Naive B cell (primary cell): ENCODE data around the gene NCK2. TPM values are rescaled to one million over a fixed set of nuclear protein-coding genes. Genes with fewer than 3 reads are reported as not detected.

Experiments used
- ATAC-seq, 2 donors: fragments of 150-1000 bp; cut with Tn5 transposase; 2 replicates each; pipeline ENCODE4 v1.10.0; 2021; ENCODE audit warnings: low read depth in 2 of 2, mild to moderate bottlenecking in 2 of 2, moderate library complexity in 2 of 2
- DNase-seq: peaks from one replicate; pipeline ENCODE4 v3.0.0; 2022
- H3K27ac Mint-ChIP-seq, 6 donors: one replicate each; pipeline ENCODE4 v1.8.0; 2020 to 2022; ENCODE audit warnings: mild to moderate bottlenecking in 6 of 6, mixed read lengths in 6 of 6, moderate library complexity in 5 of 6, inconsistent platforms in 2 of 6
- H3K27me3 Mint-ChIP-seq, 3 donors: one replicate each; pipeline ENCODE4 v1.8.0; 2021 to 2022; ENCODE audit warnings: mixed read lengths in 3 of 3, mild to moderate bottlenecking in 1 of 3
- H3K36me3 Mint-ChIP-seq, 2 donors: one replicate each; pipeline ENCODE4 v1.8.0; 2020 to 2022; ENCODE audit warnings: mixed read lengths in 2 of 2, inconsistent platforms in 1 of 2, mild to moderate bottlenecking in 1 of 2
- H3K4me1 Mint-ChIP-seq, 3 donors: one replicate each; pipeline ENCODE4 v1.8.0; 2020 to 2022; ENCODE audit warnings: mixed read lengths in 3 of 3, inconsistent platforms in 1 of 3, mild to moderate bottlenecking in 1 of 3, moderate library complexity in 1 of 3
- H3K4me3 Mint-ChIP-seq, 8 donors: one replicate each; pipeline ENCODE4 v1.8.0; 2020 to 2022; ENCODE audit warnings: mild to moderate bottlenecking in 8 of 8, mixed read lengths in 8 of 8, moderate library complexity in 8 of 8, inconsistent platforms in 2 of 8
- H3K9me3 Mint-ChIP-seq, 7 donors: one replicate each; pipeline ENCODE4 v1.8.0; 2020 to 2022; ENCODE audit warnings: mixed read lengths in 7 of 7, mild to moderate bottlenecking in 5 of 7, inconsistent platforms in 2 of 7, moderate library complexity in 1 of 7
- polyA plus RNA-seq, 6 donors: library from polyadenylated mRNA; unstranded; fragments of 300-500 nt; fragmentation: Illumina TruSeq; gene quantifications; one replicate each; pipeline ENCODE4 v1.2.3, GENCODE V29; 2021; ENCODE audit warnings: low read depth in 6 of 6

Gene NCK2
- polyA plus RNA-seq, 6 donors from 2014 or later = 70.7 to 108 (median 76.7) TPM

GRCh38 chr2:105722726-105723297 is 21.9 kb upstream of the NCK2 start:
- H3K9me3 Mint-ChIP-seq = peaks cover 3 to 12% (median 9%) of the 10 kb centered on the region in 7 donors

GRCh38 chr2:105723431-105723830 is 21.3 kb upstream of the NCK2 start:
- no peak overlapping the region for H3K27ac Mint-ChIP-seq
- no peak overlapping the region for H3K4me3 Mint-ChIP-seq
- no peak for ATAC-seq
- DNase-seq = no peak
- H3K27me3 Mint-ChIP-seq = peaks cover 0 to 3% (median 0%) of the 10 kb centered on the region in 3 donors
- H3K9me3 Mint-ChIP-seq = peaks cover 3 to 12% (median 9%) of the 10 kb centered on the region in 7 donors
- peaks cover 6 to 9% of the 10 kb centered on the region in 2 donors for H3K36me3 Mint-ChIP-seq
- peaks cover 5 to 15% (median 7%) of the 10 kb centered on the region in 3 donors for H3K4me1 Mint-ChIP-seq

More at GRCh38 chr2:105722726-105723297, 21.9 kb upstream of the NCK2 start:
- Mint-ChIP-seq H3K4me1 (peaks cover 8 to 19% (median 12%) of the 10 kb centered on the region in 3 donors), H3K27me3 (peaks cover 0 to 3% (median 0%) of the 10 kb centered on the region in 3 donors), H3K27ac (no peak overlapping the region), H3K4me3 (no peak overlapping the region), H3K36me3 (peaks cover 6 to 9% of the 10 kb centered on the region in 2 donors)
- no peak for DNase-seq
- no peak for ATAC-seq

- ATAC-seq (no peak), DNase-seq (no peak)
- Mint-ChIP-seq H3K27ac (no peak overlapping the region), H3K9me3 (peaks cover 3 to 15% (median 9%) of the 10 kb centered on the region in 7 donors), H3K36me3 (peaks cover 6 to 9% of the 10 kb centered on the region in 2 donors), H3K4me1 (peaks cover 0 to 23% (median 0%) of the 10 kb centered on the region in 3 donors), H3K27me3 (no peaks in the 10 kb centered on the region), H3K4me3 (no peak overlapping the region)
Measured at GRCh38 chr2:105725388-105725787, 19.3 kb upstream of the NCK2 start.

GRCh38 chr2:105730170-105730569 is 14.5 kb upstream of the NCK2 start:
- Mint-ChIP-seq H3K27ac (no peak overlapping the region), H3K4me1 (peaks cover 35 to 63% (median 44%) of the 10 kb centered on the region in 3 donors), H3K36me3 (peaks cover 8 to 15% of the 10 kb centered on the region in 2 donors), H3K9me3 (peaks cover 5 to 16% (median 10%) of the 10 kb centered on the region in 7 donors), H3K27me3 (no peaks in the 10 kb centered on the region), H3K4me3 (no peak overlapping the region)
- ATAC-seq (no peak), DNase-seq (no peak)

- Mint-ChIP-seq H3K4me3 (peak overlapping the region in 2 of 8 donors; percentile 5 to 36), H3K27me3 (no peaks in the 10 kb centered on the region), H3K4me1 (peaks cover 42 to 62% (median 52%) of the 10 kb centered on the region in 3 donors), H3K9me3 (peaks cover 7 to 24% (median 18%) of the 10 kb centered on the region in 7 donors), H3K36me3 (peaks cover 12 to 25% of the 10 kb centered on the region in 2 donors), H3K27ac (peak overlapping the region in 2 of 6 donors; percentile 12 to 34)
- ATAC-seq (peak; percentile 30 to 57), DNase-seq (no peak)
Measured at GRCh38 chr2:105731511-105731910, 13.2 kb upstream of the NCK2 start.

GRCh38 chr2:105732101-105732500 is 12.6 kb upstream of the NCK2 start:
- Mint-ChIP-seq H3K9me3 (peaks cover 4 to 18% (median 12%) of the 10 kb centered on the region in 7 donors), H3K27me3 (no peaks in the 10 kb centered on the region), H3K4me1 (peaks cover 42 to 58% (median 52%) of the 10 kb centered on the region in 3 donors), H3K4me3 (peak overlapping the region in 2 of 8 donors; percentile 5 to 30), H3K27ac (peak overlapping the region in 2 of 6 donors; percentile 34 to 72), H3K36me3 (peaks cover 6 to 19% of the 10 kb centered on the region in 2 donors)
- ATAC-seq = no peak
- no peak for DNase-seq

- peak; percentile 76 to 84 for ATAC-seq
Measured at GRCh38 chr2:105732955-105733607, 11.6 kb upstream of the NCK2 start.

GRCh38 chr2:105733875-105734274 is 10.8 kb upstream of the NCK2 start:
- ATAC-seq = no peak
- Mint-ChIP-seq H3K9me3 (peaks cover 4 to 15% (median 9%) of the 10 kb centered on the region in 7 donors), H3K4me3 (peak overlapping the region in 1 of 8 donors; percentile 20), H3K27me3 (no peaks in the 10 kb centered on the region), H3K36me3 (peaks cover 6 to 17% of the 10 kb centered on the region in 2 donors), H3K4me1 (peaks cover 54 to 68% (median 63%) of the 10 kb centered on the region in 3 donors), H3K27ac (no peak overlapping the region)
- no peak for DNase-seq

More at GRCh38 chr2:105732955-105733607, 11.6 kb upstream of the NCK2 start:
- H3K9me3 Mint-ChIP-seq = peaks cover 4 to 15% (median 9%) of the 10 kb centered on the region in 7 donors
- peaks cover 6 to 17% of the 10 kb centered on the region in 2 donors for H3K36me3 Mint-ChIP-seq
- H3K4me1 Mint-ChIP-seq = peaks cover 46 to 60% (median 58%) of the 10 kb centered on the region in 3 donors
- DNase-seq = no peak
- peak overlapping the region in 2 of 6 donors; percentile 17 to 31 for H3K27ac Mint-ChIP-seq
- peak overlapping the region in 4 of 8 donors; percentile 30 to 54 (median 40) for H3K4me3 Mint-ChIP-seq
- no peaks in the 10 kb centered on the region for H3K27me3 Mint-ChIP-seq

GRCh38 chr2:105734762-105735538 is 9.8 kb upstream of the NCK2 start:
- no peak for DNase-seq
- Mint-ChIP-seq H3K36me3 (peaks cover 6 to 17% of the 10 kb centered on the region in 2 donors), H3K4me1 (peaks cover 65 to 78% (median 68%) of the 10 kb centered on the region in 3 donors), H3K27ac (peak overlapping the region in 2 of 6 donors; percentile 48 to 49), H3K27me3 (no peaks in the 10 kb centered on the region), H3K4me3 (peak overlapping the region in 4 of 8 donors; percentile 10 to 67 (median 34)), H3K9me3 (peaks cover 5 to 19% (median 9%) of the 10 kb centered on the region in 7 donors)
- ATAC-seq = no peak

- peak overlapping the region in 1 of 8 donors; percentile 48 for H3K4me3 Mint-ChIP-seq
- peak overlapping the region in 1 of 6 donors; percentile 70 for H3K27ac Mint-ChIP-seq
- DNase-seq = no peak
- H3K4me1 Mint-ChIP-seq = peaks cover 75 to 83% (median 77%) of the 10 kb centered on the region in 3 donors
- H3K36me3 Mint-ChIP-seq = peaks cover 6 to 17% of the 10 kb centered on the region in 2 donors
- no peak for ATAC-seq
- H3K27me3 Mint-ChIP-seq = no peaks in the 10 kb centered on the region
- peaks cover 7 to 21% (median 8%) of the 10 kb centered on the region in 7 donors for H3K9me3 Mint-ChIP-seq
Measured at GRCh38 chr2:105736145-105736544, 8.6 kb upstream of the NCK2 start.

- H3K36me3 Mint-ChIP-seq = peaks cover 6 to 17% of the 10 kb centered on the region in 2 donors
- peak overlapping the region; percentile 74 to 97 (median 92) for H3K27ac Mint-ChIP-seq
- DNase-seq (no peak), ATAC-seq (no peak)
- H3K9me3 Mint-ChIP-seq = peaks cover 7 to 26% (median 8%) of the 10 kb centered on the region in 7 donors
- peaks cover 74 to 82% (median 76%) of the 10 kb centered on the region in 3 donors for H3K4me1 Mint-ChIP-seq
- H3K4me3 Mint-ChIP-seq = peak overlapping the region in 7 of 8 donors; percentile 31 to 80 (median 78)
- H3K27me3 Mint-ChIP-seq = no peaks in the 10 kb centered on the region
Measured at GRCh38 chr2:105737980-105738657, 6.6 kb upstream of the NCK2 start.

GRCh38 chr2:105738658-105739241 is 6.0 kb upstream of the NCK2 start:
- Mint-ChIP-seq H3K27ac (peak overlapping the region; percentile 74 to 97 (median 92)), H3K9me3 (peaks cover 7 to 26% (median 8%) of the 10 kb centered on the region in 7 donors)
- no peak for DNase-seq

More at GRCh38 chr2:105738658-105739241, 6.0 kb upstream of the NCK2 start:
- no peaks in the 10 kb centered on the region for H3K27me3 Mint-ChIP-seq
- H3K4me1 Mint-ChIP-seq = peaks cover 76 to 82% (median 76%) of the 10 kb centered on the region in 3 donors
- H3K36me3 Mint-ChIP-seq = peaks cover 6 to 17% of the 10 kb centered on the region in 2 donors
- ATAC-seq = peak; percentile 54 to 62
- peak overlapping the region; percentile 7 to 78 (median 68) for H3K4me3 Mint-ChIP-seq
